ENCODE results near the gene APBB1IP. TPM values are rescaled to one million over a fixed set of nuclear protein-coding genes. Genes with fewer than 3 reads are reported as not detected.

The APBB1IP gene
- total and polyA plus RNA-seq, 2 of the 8 experiments (the other 6 are each of a cell fraction or from before 2014, with no cell fraction given) = 0.05 TPM; not detected in 1

GRCh38 chr10:26448292-26448691 is 10.2 kb downstream of the APBB1IP start:
- no peak for TF ChIP-seq TBP (IDR thresholded peaks at IDR 0.05; ENCODE audit: low read depth, low read length)
- TF ChIP-seq NRF1 (IDR thresholded peaks at IDR 0.05; ENCODE audit: low read depth, low read length) = no peak
- no peak for TF ChIP-seq NANOG (IDR thresholded peaks at IDR 0.05; ENCODE audit: insufficient read depth, low read depth, low read length, poor library complexity, severe bottlenecking)
- TF ChIP-seq, protein P1, sequence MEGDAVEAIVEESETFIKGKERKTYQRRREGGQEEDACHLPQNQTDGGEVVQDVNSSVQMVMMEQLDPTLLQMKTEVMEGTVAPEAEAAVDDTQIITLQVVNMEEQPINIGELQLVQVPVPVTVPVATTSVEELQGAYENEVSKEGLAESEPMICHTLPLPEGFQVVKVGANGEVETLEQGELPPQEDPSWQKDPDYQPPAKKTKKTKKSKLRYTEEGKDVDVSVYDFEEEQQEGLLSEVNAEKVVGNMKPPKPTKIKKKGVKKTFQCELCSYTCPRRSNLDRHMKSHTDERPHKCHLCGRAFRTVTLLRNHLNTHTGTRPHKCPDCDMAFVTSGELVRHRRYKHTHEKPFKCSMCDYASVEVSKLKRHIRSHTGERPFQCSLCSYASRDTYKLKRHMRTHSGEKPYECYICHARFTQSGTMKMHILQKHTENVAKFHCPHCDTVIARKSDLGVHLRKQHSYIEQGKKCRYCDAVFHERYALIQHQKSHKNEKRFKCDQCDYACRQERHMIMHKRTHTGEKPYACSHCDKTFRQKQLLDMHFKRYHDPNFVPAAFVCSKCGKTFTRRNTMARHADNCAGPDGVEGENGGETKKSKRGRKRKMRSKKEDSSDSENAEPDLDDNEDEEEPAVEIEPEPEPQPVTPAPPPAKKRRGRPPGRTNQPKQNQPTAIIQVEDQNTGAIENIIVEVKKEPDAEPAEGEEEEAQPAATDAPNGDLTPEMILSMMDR (IDR thresholded peaks at IDR 0.05; ENCODE audit: control extremely low read depth in 1 of 3, insufficient read depth in 1 of 3, low read depth in 1 of 3, low read length in 3 of 3) = peak in 1 of 3 experiments; percentile 7; a peak in 1 of 4 replicates
- TF ChIP-seq SIRT6 (IDR thresholded peaks at IDR 0.05; ENCODE audit: low read length) = no peak
- Histone ChIP-seq H3K4ac (replicated peaks; ENCODE audit: insufficient read length, low read depth, low read length) (no peak overlapping the region), H3K27me3 (replicated peaks in 1 of 4; ENCODE audit: control insufficient read depth in 3 of 4, extremely low read depth in 1 of 4, insufficient read depth in 3 of 4, low read length in 3 of 4) (no peaks in the 10 kb centered on the region), H3K79me2 (ENCODE audit: control insufficient read depth in 1 of 2, insufficient read depth in 2 of 2, low read length in 2 of 2) (no peaks in the 10 kb centered on the region), H4K5ac (ENCODE audit: insufficient read length, low read depth, low read length) (no peak overlapping the region), H3K23me2 (ENCODE audit: low read depth, low read length) (no peaks in the 10 kb centered on the region; the same call in 1 of the 2 replicates), H4K8ac (ENCODE audit: extremely low read depth, insufficient read depth, low read length) (no peak overlapping the region), H3K79me1 (ENCODE audit: low read depth, low read length) (no peaks in the 10 kb centered on the region), H2AFZ (ENCODE audit: low read length) (no peak overlapping the region), H3K9ac (replicated peaks in 1 of 4; ENCODE audit: extremely low read depth in 1 of 4, low read depth in 3 of 4, low read length in 3 of 4) (no peak overlapping the region), H2BK120ac (replicated peaks; ENCODE audit: low read depth, low read length) (no peak overlapping the region), H3K23ac (ENCODE audit: insufficient read length) (no peak overlapping the region), H3K14ac (ENCODE audit: insufficient read length) (no peak overlapping the region), H2BK20ac (ENCODE audit: low read length) (no peak overlapping the region), H2BK12ac (ENCODE audit: low read depth, low read length) (no peak overlapping the region), H3K4me2 (ENCODE audit: insufficient read depth in 1 of 2, low read depth in 2 of 2, low read length in 2 of 2) (no peak overlapping the region), H3K36me3 (ENCODE audit: control insufficient read depth in 2 of 4, insufficient read depth in 4 of 4, low read length in 3 of 4) (no peaks in the 10 kb centered on the region), H3K18ac (ENCODE audit: extremely low read depth, low read length) (no peak overlapping the region), H4K20me1 (replicated peaks in 1 of 2; ENCODE audit: control insufficient read depth in 1 of 2, insufficient read depth in 2 of 2, low read length in 2 of 2) (no peaks in the 10 kb centered on the region), H2BK15ac (ENCODE audit: low read length) (no peak overlapping the region), H2AK5ac (ENCODE audit: low read depth, low read length) (no peak overlapping the region), H2BK5ac (ENCODE audit: low read depth, low read length) (no peak overlapping the region), H4K91ac (replicated peaks; ENCODE audit: insufficient read length, low read length) (no peak overlapping the region), H3K27ac (ENCODE audit: low read depth, low read length) (no peak overlapping the region), H3K4me1 (replicated peaks in 1 of 4; ENCODE audit: control insufficient read depth in 3 of 4, insufficient read depth in 4 of 4, low read length in 3 of 4) (no peaks in the 10 kb centered on the region), H3K56ac (replicated peaks; ENCODE audit: insufficient read length, low read depth, low read length) (no peak overlapping the region), H3K9me3 (ENCODE audit: insufficient read depth in 2 of 2, low read depth in 1 of 2, low read length in 1 of 2) (no peaks in the 10 kb centered on the region), H3K4me3 (ENCODE audit: extremely low read depth in 1 of 4, insufficient read depth in 2 of 4, low read depth in 3 of 4, low read length in 4 of 4) (no peak overlapping the region)
- no peak for DNase-seq (ENCODE audit: low read depth in 1 of 2, low spot score in 2 of 2)
- ChIA-PET CTCF (ENCODE audit: partially characterized antibody) (no interaction called here), POLR2A (ENCODE audit: partially characterized antibody) (interaction anchor here (1.1 kb wide), 1 partner anchor 10 kb away, joined by 3 read pairs; the partner anchor contains the start of gene APBB1IP)
- no peak for FAIRE-seq

Measured in H1 (cell line).